ENCODE data around the gene MCM3AP. TPM values are rescaled to one million over a fixed set of nuclear protein-coding genes. Genes with fewer than 3 reads are reported as not detected.

The MCM3AP gene
- 100 to 1,000 TPM in 1 of 2 experiments, 10 to 100 TPM in 1; 71.1 to 106 TPM for total RNA-seq

GRCh38 chr21:46285206-46285661 is at the start of gene MCM3AP:
TSS of gene MCM3AP (minus strand) at chr21:46285611. CDS start at chr21:46285286, 325 bp downstream.
- no peaks in the 10 kb centered on the region for H3K27me3 Mint-ChIP-seq
- peaks cover 41% of the 10 kb centered on the region for H3K36me3 Mint-ChIP-seq (ENCODE audit: low read depth)
- no peak for ATAC-seq
- peaks cover 49% of the 10 kb centered on the region for H3K4me1 Mint-ChIP-seq
- H3K9me3 Mint-ChIP-seq (ENCODE audit: low read depth), result no peaks in the 10 kb centered on the region
- intact Hi-C loops (cut with DNase I, micrococcal nuclease), result loop anchor here (1.0 to 5.0 kb wide), 3 partner anchors 58 to 172 kb away; partner anchors contain the start of genes DIP2A (in 1 of the 2) and LSS (in 1 of the 2)
- peak within 1 kb of the TSS; percentile 88 for H3K4me3 Mint-ChIP-seq
- no peak for DNase-seq
- POLR2A ChIA-PET, result interaction anchor here (1.1 to 1.7 kb wide), 2 partner anchors 32 to 38 kb away, joined by 4 to 7 read pairs; no protein-coding TSS in a partner anchor
- CTCF ChIA-PET, result interaction anchor here (0.5 to 2.6 kb wide), 3 partner anchors 36 to 175 kb away, joined by 3 to 9 read pairs (median 4); no protein-coding TSS in a partner anchor
- H3K27ac Mint-ChIP-seq, result peak within 1 kb of the TSS; percentile 98

- ATAC-seq (no peak), DNase-seq (no peak)
- intact Hi-C loops (cut with DNase I, micrococcal nuclease), result no loop called here
- no peak overlapping the region for H3K4me3 Mint-ChIP-seq
- ChIA-PET CTCF (interaction anchor here (1.2 kb wide), 1 partner anchor 9 kb away, joined by 4 read pairs; no protein-coding TSS in a partner anchor), POLR2A (interaction anchor here (0.7 kb wide), 1 partner anchor 9 kb away, joined by 3 read pairs; no protein-coding TSS in a partner anchor)
- peaks cover 49% of the 10 kb centered on the region for H3K36me3 Mint-ChIP-seq (ENCODE audit: low read depth)
- no peaks in the 10 kb centered on the region for H3K4me1 Mint-ChIP-seq
- no peaks in the 10 kb centered on the region for H3K27me3 Mint-ChIP-seq
- no peaks in the 10 kb centered on the region for H3K9me3 Mint-ChIP-seq (ENCODE audit: low read depth)
- H3K27ac Mint-ChIP-seq, result no peak overlapping the region
Measured at GRCh38 chr21:46334351-46335140, 49.1 kb upstream of the MCM3AP start.

GRCh38 chr21:46329796-46330195 is 44.4 kb upstream of the MCM3AP start:
- Mint-ChIP-seq H3K36me3 (ENCODE audit: low read depth) (peaks cover 41% of the 10 kb centered on the region), H3K27ac (no peak overlapping the region), H3K9me3 (ENCODE audit: low read depth) (no peaks in the 10 kb centered on the region), H3K4me3 (no peak overlapping the region), H3K4me1 (peaks cover 13% of the 10 kb centered on the region), H3K27me3 (no peaks in the 10 kb centered on the region)
- ChIA-PET CTCF (no interaction called here), POLR2A (interaction anchor here (0.7 kb wide), 1 partner anchor 614 kb away, joined by 4 read pairs; no protein-coding TSS in a partner anchor)
- no peak for ATAC-seq
- DNase-seq, result no peak
- intact Hi-C loops (cut with DNase I, micrococcal nuclease), result loop anchor here in 1 of 2 experiments (10.0 kb wide), 2 partner anchors 105 to 125 kb away; partner anchors contain the start of genes DIP2A and LSS

- peaks cover 13% of the 10 kb centered on the region for H3K4me1 Mint-ChIP-seq
- no peaks in the 10 kb centered on the region for H3K9me3 Mint-ChIP-seq (ENCODE audit: low read depth)
- intact Hi-C loops (cut with DNase I, micrococcal nuclease), result loop anchor here in 1 of 2 experiments (10.0 kb wide), 2 partner anchors 103 to 127 kb away; partner anchors contain the start of genes DIP2A and LSS
- peaks cover 38% of the 10 kb centered on the region for H3K36me3 Mint-ChIP-seq (ENCODE audit: low read depth)
- H3K27me3 Mint-ChIP-seq, result no peaks in the 10 kb centered on the region
- ChIA-PET POLR2A (no interaction called here), CTCF (no interaction called here)
- no peak overlapping the region for H3K27ac Mint-ChIP-seq
- ATAC-seq (no peak), DNase-seq (no peak)
- H3K4me3 Mint-ChIP-seq, result no peak overlapping the region
Measured at GRCh38 chr21:46328151-46328550, 42.7 kb upstream of the MCM3AP start.

- intact Hi-C loops (cut with DNase I, micrococcal nuclease), result loop anchor here in 1 of 2 experiments (10.0 kb wide), 2 partner anchors 103 to 127 kb away; partner anchors contain the start of genes DIP2A and LSS
- ATAC-seq (no peak), DNase-seq (no peak)
- ChIA-PET POLR2A (no interaction called here), CTCF (no interaction called here)
- peaks cover 13% of the 10 kb centered on the region for H3K4me1 Mint-ChIP-seq
- H3K4me3 Mint-ChIP-seq, result no peak overlapping the region
- H3K27ac Mint-ChIP-seq, result no peak overlapping the region
- H3K36me3 Mint-ChIP-seq (ENCODE audit: low read depth), result peaks cover 43% of the 10 kb centered on the region
- no peaks in the 10 kb centered on the region for H3K27me3 Mint-ChIP-seq
- H3K9me3 Mint-ChIP-seq (ENCODE audit: low read depth), result no peaks in the 10 kb centered on the region
Measured at GRCh38 chr21:46327711-46328110, 42.3 kb upstream of the MCM3AP start.

GRCh38 chr21:46326110-46326703 is 40.8 kb upstream of the MCM3AP start:
- intact Hi-C loops (cut with DNase I, micrococcal nuclease), result loop anchor here in 1 of 2 experiments (10.0 kb wide), 2 partner anchors 101 to 129 kb away; partner anchors contain the start of genes DIP2A and LSS
- ChIA-PET CTCF (interaction anchor here (0.6 to 1.8 kb wide), 8 partner anchors 8 to 314 kb away, joined by 3 to 5 read pairs (median 4); no protein-coding TSS in a partner anchor), POLR2A (interaction anchor here (1.0 kb wide), 1 partner anchor 132 kb away, joined by 3 read pairs; no protein-coding TSS in a partner anchor)
- no peaks in the 10 kb centered on the region for H3K9me3 Mint-ChIP-seq (ENCODE audit: low read depth)
- no peaks in the 10 kb centered on the region for H3K27me3 Mint-ChIP-seq
- H3K4me3 Mint-ChIP-seq, result peak overlapping the region; percentile 95
- peaks cover 22% of the 10 kb centered on the region for H3K4me1 Mint-ChIP-seq
- DNase-seq (no peak), ATAC-seq (no peak)
- H3K27ac Mint-ChIP-seq, result no peak overlapping the region
- H3K36me3 Mint-ChIP-seq (ENCODE audit: low read depth), result peaks cover 48% of the 10 kb centered on the region

GRCh38 chr21:46325073-46325912 is 39.9 kb upstream of the MCM3AP start:
- H3K4me1 Mint-ChIP-seq, result peaks cover 29% of the 10 kb centered on the region
- H3K4me3 Mint-ChIP-seq, result peak overlapping the region; percentile 95
- H3K27me3 Mint-ChIP-seq, result no peaks in the 10 kb centered on the region
- peaks cover 50% of the 10 kb centered on the region for H3K36me3 Mint-ChIP-seq (ENCODE audit: low read depth)
- ChIA-PET POLR2A (interaction anchor here (0.6 to 1.0 kb wide), 2 partner anchors 9 to 132 kb away, joined by 3 read pairs; no protein-coding TSS in a partner anchor), CTCF (interaction anchor here (0.8 to 1.8 kb wide), 7 partner anchors 9 to 314 kb away, joined by 4 to 5 read pairs (median 4); no protein-coding TSS in a partner anchor)
- DNase-seq (peak; percentile 67), ATAC-seq (no peak)
- H3K27ac Mint-ChIP-seq, result peak overlapping the region; percentile 83
- H3K9me3 Mint-ChIP-seq (ENCODE audit: low read depth), result no peaks in the 10 kb centered on the region
- intact Hi-C loops (cut with DNase I, micrococcal nuclease), result loop anchor here (2.0 to 10.0 kb wide), 3 partner anchors 100 to 352 kb away; partner anchors contain the start of genes DIP2A (in 1 of the 2) and LSS (in 1 of the 2)

- peak overlapping the region; percentile 95 for H3K4me3 Mint-ChIP-seq
- H3K4me1 Mint-ChIP-seq, result peaks cover 30% of the 10 kb centered on the region
- no peaks in the 10 kb centered on the region for H3K9me3 Mint-ChIP-seq (ENCODE audit: low read depth)
- peak overlapping the region; percentile 94 for H3K27ac Mint-ChIP-seq
- H3K27me3 Mint-ChIP-seq, result no peaks in the 10 kb centered on the region
- peaks cover 51% of the 10 kb centered on the region for H3K36me3 Mint-ChIP-seq (ENCODE audit: low read depth)
- peak; percentile 79 for ATAC-seq
- POLR2A ChIA-PET, result no interaction called here
- peak; percentile 94 for DNase-seq
- intact Hi-C loops (cut with DNase I, micrococcal nuclease), result loop anchor here (1.0 to 10.0 kb wide), 14 partner anchors 38 to 1252 kb away; partner anchors contain the start of genes DIP2A (in 2 of the 2), LSS (in 2 of the 2), ADARB1 (in 1 of the 2) and COL6A1 (in 1 of the 2)
- CTCF ChIA-PET, result interaction anchor here (1.6 to 1.8 kb wide), 2 partner anchors 49 to 315 kb away, joined by 4 to 5 read pairs; no protein-coding TSS in a partner anchor
Measured at GRCh38 chr21:46324390-46325072, 39.1 kb upstream of the MCM3AP start.

- Mint-ChIP-seq H3K9me3 (ENCODE audit: low read depth) (no peaks in the 10 kb centered on the region), H3K4me3 (peak within 1 kb of the TSS; percentile 95), H3K27me3 (no peaks in the 10 kb centered on the region), H3K4me1 (peaks cover 30% of the 10 kb centered on the region), H3K27ac (peak within 1 kb of the TSS; percentile 94), H3K36me3 (ENCODE audit: low read depth) (peaks cover 47% of the 10 kb centered on the region)
- DNase-seq (peak; percentile 98), ATAC-seq (peak; percentile 88)
- POLR2A ChIA-PET, result no interaction called here
- CTCF ChIA-PET, result no interaction called here
- intact Hi-C loops (cut with DNase I, micrococcal nuclease), result loop anchor here (1.0 to 10.0 kb wide), 15 partner anchors 37 to 1252 kb away; partner anchors contain the start of genes DIP2A (in 2 of the 2), LSS (in 2 of the 2), YBEY (in 2 of the 2) and ADARB1 (in 1 of the 2)
Measured at GRCh38 chr21:46323710-46324389, 38.4 kb upstream of the MCM3AP start, which contains the start of the genes C21orf58 and PCNT. TSS of gene C21orf58 (minus strand) at chr21:46323870. CDS start at chr21:46322738, 1,132 bp downstream. TSS of gene PCNT (plus strand) at chr21:46324156. CDS start at chr21:46324229, 73 bp downstream.
